IMR-90 (cell line): ENCODE results near the gene SET. TPM values are rescaled to one million over a fixed set of nuclear protein-coding genes. Genes with fewer than 3 reads are reported as not detected.
A peak's percentile ranks its signal among the peaks of the same experiment; 100 is the strongest.

Experiments
- ATAC-seq: fragments of 200-7000 bp; cut with Tn5 transposase; 2 replicates; pipeline ENCODE4 v1.9.1; 2020; ENCODE audit warnings: low read depth, mild to moderate bottlenecking, moderate library complexity
- BruUV-seq: library from RNA; stranded (reverse); fragments of 400-500 nt; replicated peaks from 2 replicates; lab custom pipeline; 2021; lab: Mats Ljungman, UMichigan
- CTCF ChIA-PET: fragments of 300-600 bp; formaldehyde crosslinking; extraction: SDS; loops from one replicate; lab custom pipeline; 2021; ENCODE audit warnings: antibody characterized with exemption; lab: Yijun Ruan, JAX
- POLR2A ChIA-PET: fragments of 300-600 bp; sonication (Branson Sonifier 250); formaldehyde crosslinking; loops from one replicate; lab custom pipeline; 2022; ENCODE audit warnings: antibody characterized with exemption; ENCODE audit not compliant: unreplicated experiment; lab: Charles Lee
- DNase-seq: peaks from one replicate; pipeline ENCODE4 v3.0.0; 2013
- H2AFZ ChIP-seq: replicated peaks from 2 replicates; pipeline ENCODE3; 2013; ENCODE audit warnings: low read length, mild to moderate bottlenecking; ENCODE audit not compliant: poor library complexity
- H2AK5ac ChIP-seq: 2 replicates; pipeline ENCODE4 v1.6.1; 2013; ENCODE audit warnings: low read depth, low read length, inconsistent platforms
- H2AK9ac ChIP-seq: replicated peaks from 2 replicates; pipeline ENCODE3; 2013; ENCODE audit warnings: mild to moderate bottlenecking, low read depth, low read length, moderate library complexity; ENCODE audit not compliant: poor library complexity
- H2BK120ac ChIP-seq: 2 replicates; pipeline ENCODE4 v1.6.1; 2013; ENCODE audit warnings: low read depth, low read length, inconsistent platforms
- H2BK15ac ChIP-seq: 3 replicates; pipeline ENCODE4 v1.6.1; 2013; ENCODE audit warnings: low read depth, low read length, inconsistent platforms
- H2BK20ac ChIP-seq: 2 replicates; pipeline ENCODE4 v1.6.1; 2013; ENCODE audit warnings: low read depth, mild to moderate bottlenecking, inconsistent platforms, low read length, moderate library complexity
- H2BK5ac ChIP-seq: 2 replicates; pipeline ENCODE4 v1.6.1; 2013; ENCODE audit warnings: mild to moderate bottlenecking, low read depth, low read length, inconsistent platforms; ENCODE audit not compliant: poor library complexity, severe bottlenecking
- H3K14ac ChIP-seq: replicated peaks from 2 replicates; pipeline ENCODE4 v1.6.1; 2013; ENCODE audit warnings: low read depth, low read length, inconsistent platforms
- H3K18ac ChIP-seq: 2 replicates; pipeline ENCODE4 v1.6.1; 2013; ENCODE audit warnings: low read depth, low read length, control low read depth
- H3K23ac ChIP-seq: 2 replicates; pipeline ENCODE4 v1.6.1; 2013; ENCODE audit warnings: low read depth, low read length, inconsistent platforms
- H3K27ac ChIP-seq: 2 replicates; pipeline ENCODE4 v1.5.1; 2013; ENCODE audit warnings: mild to moderate bottlenecking, control low read depth, low read length; ENCODE audit not compliant: insufficient read depth
- H3K27me3 ChIP-seq: 2 replicates; pipeline ENCODE4 v1.6.1; 2013; ENCODE audit warnings: low read length; ENCODE audit not compliant: control insufficient read depth, insufficient read depth
- H3K36me3 ChIP-seq: 2 replicates; pipeline ENCODE4 v1.6.1; 2013; ENCODE audit warnings: low read length, mixed read lengths; ENCODE audit not compliant: control insufficient read depth, insufficient read depth
- H3K4ac ChIP-seq: 2 replicates; pipeline ENCODE4 v1.6.1; 2013; ENCODE audit warnings: low read depth, low read length, inconsistent platforms
- H3K4me1 ChIP-seq: 2 replicates; pipeline ENCODE4 v1.6.1; 2013; ENCODE audit warnings: low read length, mixed read lengths; ENCODE audit not compliant: control insufficient read depth, insufficient read depth
- H3K4me2 ChIP-seq: 2 replicates; pipeline ENCODE4 v1.6.1; 2013; ENCODE audit warnings: low read depth, mild to moderate bottlenecking, control low read depth, low read length, moderate library complexity
- H3K4me3 ChIP-seq: 2 replicates; pipeline ENCODE4 v1.5.1; 2013; ENCODE audit warnings: low read depth, mild to moderate bottlenecking, control low read depth, low read length, moderate library complexity; ENCODE audit not compliant: insufficient read depth
- H3K56ac ChIP-seq: 2 replicates; pipeline ENCODE4 v1.6.1; 2013; ENCODE audit warnings: low read length, inconsistent platforms; ENCODE audit not compliant: insufficient read depth; ENCODE audit errors: extremely low read depth
- H3K79me1 ChIP-seq, 2 experiments: 2 replicates each; pipeline ENCODE4 v1.6.1; 2013; ENCODE audit warnings: low read length in 2 of 2, inconsistent platforms in 1 of 2, low read depth in 1 of 2
- H3K9ac ChIP-seq: 2 replicates; pipeline ENCODE4 v1.6.1; 2013; ENCODE audit warnings: low read depth, low read length, control low read depth
- H3K9me1 ChIP-seq: 2 replicates; pipeline ENCODE4 v1.6.1; 2013; ENCODE audit warnings: low read length, inconsistent platforms; ENCODE audit not compliant: insufficient read depth
- H3K9me3 ChIP-seq: 2 replicates; pipeline ENCODE4 v1.6.1; 2013; ENCODE audit warnings: low read length; ENCODE audit not compliant: control insufficient read depth, insufficient read depth
- H4K20me1 ChIP-seq: 2 replicates; pipeline ENCODE4 v1.6.1; 2013; ENCODE audit warnings: low read length, inconsistent platforms; ENCODE audit not compliant: insufficient read depth
- H4K5ac ChIP-seq: 2 replicates; pipeline ENCODE4 v1.6.1; 2013; ENCODE audit warnings: mild to moderate bottlenecking, low read depth, low read length, control low read depth
- H4K8ac ChIP-seq, 2 experiments: 2 replicates each; pipeline ENCODE4 v1.6.1; 2013; ENCODE audit warnings: low read depth in 2 of 2, low read length in 2 of 2, control low read depth in 1 of 2, inconsistent platforms in 1 of 2
- H4K91ac ChIP-seq: 2 replicates; pipeline ENCODE4 v1.6.1; 2013; ENCODE audit warnings: low read depth, low read length, inconsistent platforms; ENCODE audit not compliant: insufficient read depth
- BHLHE40 ChIP-seq: fragments of 150-350 bp; IDR thresholded peaks from 2 replicates; pipeline ENCODE4 v1.6.1; 2016; ENCODE audit warnings: mild to moderate bottlenecking, low read depth, low read length
- CEBPB ChIP-seq: IDR thresholded peaks from 2 replicates; pipeline ENCODE4 v1.6.1; 2012; ENCODE audit warnings: low read depth, low read length, improper control_type of control experiment
- CHD1 ChIP-seq: IDR thresholded peaks from 2 replicates; pipeline ENCODE4 v1.6.1; 2012; ENCODE audit warnings: low read depth, low read length, improper control_type of control experiment
- FOS ChIP-seq: fragments of 150-350 bp; IDR thresholded peaks from 2 replicates; pipeline ENCODE4 v1.6.1; 2016; ENCODE audit warnings: low read depth, low read length
- MAFK ChIP-seq: IDR thresholded peaks from 2 replicates; pipeline ENCODE4 v1.6.1; 2012; ENCODE audit warnings: low read depth, low read length, improper control_type of control experiment
- MAZ ChIP-seq: IDR thresholded peaks from 2 replicates; pipeline ENCODE4 v1.6.1; 2012; ENCODE audit warnings: low read depth, mild to moderate bottlenecking, low read length, improper control_type of control experiment, moderate library complexity, borderline replicate concordance
- MXI1 ChIP-seq: IDR thresholded peaks from 2 replicates; pipeline ENCODE4 v1.6.1; 2012; ENCODE audit warnings: low read depth, mild to moderate bottlenecking, low read length, moderate library complexity, borderline replicate concordance
- NFE2L2 ChIP-seq: fragments of 150-350 bp; IDR thresholded peaks from 2 replicates; pipeline ENCODE4 v1.6.1; 2016; ENCODE audit warnings: low read depth, mild to moderate bottlenecking, low read length
- POLR2A ChIP-seq: IDR thresholded peaks from 2 replicates; pipeline ENCODE4 v1.6.1; 2012; ENCODE audit warnings: mild to moderate bottlenecking, low read depth, low read length
- RAD21 ChIP-seq: IDR thresholded peaks from 2 replicates; pipeline ENCODE4 v1.6.1; 2012; ENCODE audit warnings: low read length, improper control_type of control experiment
- RCOR1 ChIP-seq: IDR thresholded peaks from 2 replicates; pipeline ENCODE4 v1.6.1; 2012; ENCODE audit warnings: mild to moderate bottlenecking, low read length, improper control_type of control experiment; ENCODE audit not compliant: insufficient replicate concordance
- RFX5 ChIP-seq: IDR thresholded peaks from 2 replicates; pipeline ENCODE4 v1.8.0; 2012; ENCODE audit warnings: low read depth, mild to moderate bottlenecking, low read length, moderate library complexity
- SMC3 ChIP-seq: fragments of 150-350 bp; IDR thresholded peaks from 2 replicates; pipeline ENCODE4 v1.6.1; 2016; ENCODE audit warnings: low read depth, mild to moderate bottlenecking, antibody characterized with exemption, low read length, moderate library complexity
- USF2 ChIP-seq: fragments of 150-350 bp; IDR thresholded peaks from 2 replicates; pipeline ENCODE4 v1.6.1; 2017; ENCODE audit warnings: mild to moderate bottlenecking, antibody characterized with exemption, low read length, low read depth
- WGBS, 2 experiments: methylation state at CpG; one replicate each; pipeline versions ENCODE4 v1.1.5 to v1.1.7; 2013; ENCODE audit warnings: missing lambda C conversion rate in 2 of 2; ENCODE audit not compliant: insufficient read length in 1 of 2; ENCODE audit errors: extremely low coverage in 2 of 2; 5-methylcytosine and 5-hydroxymethylcytosine counted together
- dilution Hi-C: fragments of 300-500 bp; cut with HindIII; formaldehyde crosslinking; loops from one replicate; pipeline ENCODE4 v1.14.3; 2018; ENCODE audit warnings: low sequenced_read_pairs; ENCODE audit not compliant: unreplicated experiment
- in situ Hi-C: fragments of 300-500 bp; cut with MboI; formaldehyde crosslinking; loops from 3 replicates; pipeline ENCODE4 v1.14.3; 2019; ENCODE audit warnings: low sequenced_read_pairs, inconsistent platforms, mixed read lengths
- intact Hi-C: fragments of 100-400 bp; cut with micrococcal nuclease; formaldehyde crosslinking; loops from 2 replicates; pipeline ENCODE4 v1.10.0; 2022
- polyA plus RNA-seq, 3 experiments: library from polyadenylated mRNA; depleted of rRNA; stranded (reverse); fragments of >200 nt; gene quantifications; 2 replicates each; pipeline ENCODE4 v1.2.3, GENCODE V29; 2012; ENCODE audit warnings: low replicate concordance in 1 of 3
- total RNA-seq: library from RNA; depleted of rRNA; stranded (reverse); fragments of >200 nt; gene quantifications from 2 replicates; pipeline ENCODE4 v1.2.3, GENCODE V29; 2012
- TF ChIP-seq, protein P1 (sequence below): conservative IDR thresholded peaks from 2 replicates; pipeline ENCODE4 v1.5.1; 2012; ENCODE audit warnings: mild to moderate bottlenecking, low read depth, low read length, improper control_type of control experiment
- TF ChIP-seq, protein P2 (sequence below): fragments of 150-350 bp; IDR thresholded peaks from 2 replicates; pipeline ENCODE4 v1.6.1; 2016; ENCODE audit warnings: low read depth, mild to moderate bottlenecking, low read length, moderate library complexity, borderline replicate concordance

The SET gene
- total and polyA plus RNA-seq, 2 of the 4 experiments (the other 2 are of a cell fraction), result 104 to 182 TPM

DNA sequence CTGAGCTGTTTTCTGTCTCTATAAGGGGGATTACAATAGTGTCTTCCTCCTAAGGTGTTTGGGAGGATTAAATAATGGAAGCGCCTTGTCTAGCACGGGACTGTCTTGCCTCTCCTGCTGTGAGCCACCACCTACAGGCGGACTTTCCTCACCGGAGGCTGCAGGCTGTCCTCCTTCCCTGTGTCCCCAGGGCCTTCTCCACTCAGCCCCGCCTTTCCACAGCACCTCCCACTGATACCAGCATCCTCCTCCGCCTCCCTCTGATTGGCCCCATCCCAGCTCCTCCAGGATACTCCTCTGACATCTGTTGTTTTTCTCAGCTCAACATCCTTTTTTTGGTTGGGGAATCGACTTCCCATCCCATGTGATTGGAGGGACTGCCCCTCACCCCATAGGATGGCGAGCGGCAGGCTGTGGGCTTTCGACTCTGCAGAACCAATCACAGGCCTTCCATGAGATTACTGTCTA is 35.8 kb downstream of the SET start:
- Histone ChIP-seq H3K27me3 (no peaks in the 10 kb centered on the region), H2BK15ac (no peak overlapping the region), H2AFZ (peak overlapping the region; percentile 95), H3K36me3 (peaks cover 3% of the 10 kb centered on the region), H4K5ac (peak overlapping the region; percentile 21; the same call in 1 of the 2 replicates), H3K27ac (no peak overlapping the region), H3K9me1 (peaks cover 9% of the 10 kb centered on the region), H3K9ac (peak overlapping the region; percentile 35; the same call in 1 of the 2 replicates), H3K4me1 (peaks cover 4% of the 10 kb centered on the region; the same call in 1 of the 2 replicates), H4K8ac (peak overlapping the region; percentile 88 to 90), H3K9me3 (no peaks in the 10 kb centered on the region), H3K18ac (no peak overlapping the region), H3K4me3 (peak overlapping the region; percentile 56), H2BK120ac (no peak overlapping the region), H3K56ac (no peak overlapping the region), H2BK20ac (no peak overlapping the region), H2AK9ac (peak overlapping the region; percentile 96), H3K23ac (peak overlapping the region; percentile 54; the same call in 1 of the 2 replicates), H4K20me1 (no peaks in the 10 kb centered on the region; the same call in 1 of the 2 replicates), H4K91ac (peak overlapping the region; percentile 78), H2AK5ac (peak overlapping the region; percentile 70; the same call in 1 of the 2 replicates), H3K4me2 (peak overlapping the region; percentile 82), H2BK5ac (no peak overlapping the region), H3K79me1 (peaks cover 3 to 15% of the 10 kb centered on the region in 2 experiments), H3K14ac (peak overlapping the region; percentile 62), H3K4ac (peak overlapping the region; percentile 49)
- TF ChIP-seq POLR2A (no peak), MAZ (no peak), RFX5 (no peak), SMC3 (no peak), NFE2L2 (no peak), MXI1 (no peak), RCOR1 (no peak), FOS (no peak), RAD21 (no peak), CEBPB (no peak), BHLHE40 (no peak), MAFK (no peak), USF2 (no peak), CHD1 (no peak)
- TF ChIP-seq, protein P1, sequence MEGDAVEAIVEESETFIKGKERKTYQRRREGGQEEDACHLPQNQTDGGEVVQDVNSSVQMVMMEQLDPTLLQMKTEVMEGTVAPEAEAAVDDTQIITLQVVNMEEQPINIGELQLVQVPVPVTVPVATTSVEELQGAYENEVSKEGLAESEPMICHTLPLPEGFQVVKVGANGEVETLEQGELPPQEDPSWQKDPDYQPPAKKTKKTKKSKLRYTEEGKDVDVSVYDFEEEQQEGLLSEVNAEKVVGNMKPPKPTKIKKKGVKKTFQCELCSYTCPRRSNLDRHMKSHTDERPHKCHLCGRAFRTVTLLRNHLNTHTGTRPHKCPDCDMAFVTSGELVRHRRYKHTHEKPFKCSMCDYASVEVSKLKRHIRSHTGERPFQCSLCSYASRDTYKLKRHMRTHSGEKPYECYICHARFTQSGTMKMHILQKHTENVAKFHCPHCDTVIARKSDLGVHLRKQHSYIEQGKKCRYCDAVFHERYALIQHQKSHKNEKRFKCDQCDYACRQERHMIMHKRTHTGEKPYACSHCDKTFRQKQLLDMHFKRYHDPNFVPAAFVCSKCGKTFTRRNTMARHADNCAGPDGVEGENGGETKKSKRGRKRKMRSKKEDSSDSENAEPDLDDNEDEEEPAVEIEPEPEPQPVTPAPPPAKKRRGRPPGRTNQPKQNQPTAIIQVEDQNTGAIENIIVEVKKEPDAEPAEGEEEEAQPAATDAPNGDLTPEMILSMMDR, result no peak
- TF ChIP-seq, protein P2, sequence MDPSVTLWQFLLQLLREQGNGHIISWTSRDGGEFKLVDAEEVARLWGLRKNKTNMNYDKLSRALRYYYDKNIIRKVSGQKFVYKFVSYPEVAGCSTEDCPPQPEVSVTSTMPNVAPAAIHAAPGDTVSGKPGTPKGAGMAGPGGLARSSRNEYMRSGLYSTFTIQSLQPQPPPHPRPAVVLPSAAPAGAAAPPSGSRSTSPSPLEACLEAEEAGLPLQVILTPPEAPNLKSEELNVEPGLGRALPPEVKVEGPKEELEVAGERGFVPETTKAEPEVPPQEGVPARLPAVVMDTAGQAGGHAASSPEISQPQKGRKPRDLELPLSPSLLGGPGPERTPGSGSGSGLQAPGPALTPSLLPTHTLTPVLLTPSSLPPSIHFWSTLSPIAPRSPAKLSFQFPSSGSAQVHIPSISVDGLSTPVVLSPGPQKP, result no peak
- intact Hi-C loops (loop anchor here (1.0 kb wide), 1 partner anchor 89 kb away; no protein-coding TSS in a partner anchor), in situ Hi-C loops (no loop called here), dilution Hi-C loops (no loop called here)
- DNase-seq, result peak; percentile 64
- 44% methylated on average over 3 of the region's 10 CpGs; no CpG with 5 or more reads in 1 of the 2 experiments for WGBS, 2 experiments
- ChIA-PET CTCF (interaction anchor here (1.1 kb wide), 1 partner anchor 9 kb away, joined by 5 read pairs; no protein-coding TSS in a partner anchor), POLR2A (no interaction called here)
- no TSS peak for BruUV-seq
- peak; percentile 36 for ATAC-seq
